ENCODE results near the gene ARHGAP27. TPM values are rescaled to one million over a fixed set of nuclear protein-coding genes. Genes with fewer than 3 reads are reported as not detected.

The ARHGAP27 gene
- total and polyA plus RNA-seq, 9 of the 15 experiments (the other 6 are each of a cell fraction or from before 2014, with no cell fraction given), result 0.04 to 4.6 (median 2.1) TPM

GRCh38 chr17:45345554-45346215 is 87.0 kb downstream of the ARHGAP27 start (continued):
- TF ChIP-seq E2F4 (CRISPR knock-in tag; IDR thresholded peaks at IDR 0.05; ENCODE audit: low read depth), result no peak
- TF ChIP-seq ZNF444 (CRISPR knock-in tag; IDR thresholded peaks at IDR 0.05), result peak; percentile 78; the same call in 1 of the 2 replicates
- TF ChIP-seq SIX5 (IDR thresholded peaks at IDR 0.05; ENCODE audit: borderline replicate concordance in 1 of 2, insufficient read depth in 1 of 2, low read depth in 1 of 2, low read length in 2 of 2), result no peak
- peak; percentile 95 for TF ChIP-seq ZNF644 (tag; IDR thresholded peaks at IDR 0.05; ENCODE audit: low read depth)
- no peak for TF ChIP-seq MCM3 (IDR thresholded peaks at IDR 0.05)
- TF ChIP-seq, protein P1, sequence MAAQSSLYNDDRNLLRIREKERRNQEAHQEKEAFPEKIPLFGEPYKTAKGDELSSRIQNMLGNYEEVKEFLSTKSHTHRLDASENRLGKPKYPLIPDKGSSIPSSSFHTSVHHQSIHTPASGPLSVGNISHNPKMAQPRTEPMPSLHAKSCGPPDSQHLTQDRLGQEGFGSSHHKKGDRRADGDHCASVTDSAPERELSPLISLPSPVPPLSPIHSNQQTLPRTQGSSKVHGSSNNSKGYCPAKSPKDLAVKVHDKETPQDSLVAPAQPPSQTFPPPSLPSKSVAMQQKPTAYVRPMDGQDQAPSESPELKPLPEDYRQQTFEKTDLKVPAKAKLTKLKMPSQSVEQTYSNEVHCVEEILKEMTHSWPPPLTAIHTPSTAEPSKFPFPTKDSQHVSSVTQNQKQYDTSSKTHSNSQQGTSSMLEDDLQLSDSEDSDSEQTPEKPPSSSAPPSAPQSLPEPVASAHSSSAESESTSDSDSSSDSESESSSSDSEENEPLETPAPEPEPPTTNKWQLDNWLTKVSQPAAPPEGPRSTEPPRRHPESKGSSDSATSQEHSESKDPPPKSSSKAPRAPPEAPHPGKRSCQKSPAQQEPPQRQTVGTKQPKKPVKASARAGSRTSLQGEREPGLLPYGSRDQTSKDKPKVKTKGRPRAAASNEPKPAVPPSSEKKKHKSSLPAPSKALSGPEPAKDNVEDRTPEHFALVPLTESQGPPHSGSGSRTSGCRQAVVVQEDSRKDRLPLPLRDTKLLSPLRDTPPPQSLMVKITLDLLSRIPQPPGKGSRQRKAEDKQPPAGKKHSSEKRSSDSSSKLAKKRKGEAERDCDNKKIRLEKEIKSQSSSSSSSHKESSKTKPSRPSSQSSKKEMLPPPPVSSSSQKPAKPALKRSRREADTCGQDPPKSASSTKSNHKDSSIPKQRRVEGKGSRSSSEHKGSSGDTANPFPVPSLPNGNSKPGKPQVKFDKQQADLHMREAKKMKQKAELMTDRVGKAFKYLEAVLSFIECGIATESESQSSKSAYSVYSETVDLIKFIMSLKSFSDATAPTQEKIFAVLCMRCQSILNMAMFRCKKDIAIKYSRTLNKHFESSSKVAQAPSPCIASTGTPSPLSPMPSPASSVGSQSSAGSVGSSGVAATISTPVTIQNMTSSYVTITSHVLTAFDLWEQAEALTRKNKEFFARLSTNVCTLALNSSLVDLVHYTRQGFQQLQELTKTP (IDR thresholded peaks at IDR 0.05; ENCODE audit: low read depth in 1 of 2, partially characterized antibody in 2 of 2), result peak; percentile 75 to 92
- no peak for TF ChIP-seq ZNF282 (CRISPR knock-in tag; IDR thresholded peaks at IDR 0.05)
- TF ChIP-seq CXXC5 (CRISPR knock-in tag; IDR thresholded peaks at IDR 0.05), result peak; percentile 98
- TF ChIP-seq, protein P2, sequence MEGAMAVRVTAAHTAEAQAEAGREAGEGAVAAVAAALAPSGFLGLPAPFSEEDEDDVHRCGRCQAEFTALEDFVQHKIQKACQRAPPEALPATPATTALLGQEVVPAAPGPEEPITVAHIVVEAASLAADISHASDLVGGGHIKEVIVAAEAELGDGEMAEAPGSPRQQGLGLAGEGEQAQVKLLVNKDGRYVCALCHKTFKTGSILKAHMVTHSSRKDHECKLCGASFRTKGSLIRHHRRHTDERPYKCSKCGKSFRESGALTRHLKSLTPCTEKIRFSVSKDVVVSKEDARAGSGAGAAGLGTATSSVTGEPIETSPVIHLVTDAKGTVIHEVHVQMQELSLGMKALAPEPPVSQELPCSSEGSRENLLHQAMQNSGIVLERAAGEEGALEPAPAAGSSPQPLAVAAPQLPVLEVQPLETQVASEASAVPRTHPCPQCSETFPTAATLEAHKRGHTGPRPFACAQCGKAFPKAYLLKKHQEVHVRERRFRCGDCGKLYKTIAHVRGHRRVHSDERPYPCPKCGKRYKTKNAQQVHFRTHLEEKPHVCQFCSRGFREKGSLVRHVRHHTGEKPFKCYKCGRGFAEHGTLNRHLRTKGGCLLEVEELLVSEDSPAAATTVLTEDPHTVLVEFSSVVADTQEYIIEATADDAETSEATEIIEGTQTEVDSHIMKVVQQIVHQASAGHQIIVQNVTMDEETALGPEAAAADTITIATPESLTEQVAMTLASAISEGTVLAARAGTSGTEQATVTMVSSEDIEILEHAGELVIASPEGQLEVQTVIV (CRISPR knock-in tag; IDR thresholded peaks at IDR 0.05; ENCODE audit: borderline replicate concordance), result no peak
- no peak for TF ChIP-seq FOXO4 (CRISPR knock-in tag; IDR thresholded peaks at IDR 0.05)
- TF ChIP-seq ZNF354B (CRISPR knock-in tag; IDR thresholded peaks at IDR 0.05), result peak; percentile 13; the same call in 1 of the 2 replicates
- 0 out of 2 replicates have a peak, but pooled peaks have one; percentile 26 for TF ChIP-seq SP1 (CRISPR knock-in tag; IDR thresholded peaks at IDR 0.05)
- TF ChIP-seq CC2D1A (IDR thresholded peaks at IDR 0.05), result peak; percentile 85; the same call in 1 of the 2 replicates
- peak; percentile 98 for TF ChIP-seq MTA2 (IDR thresholded peaks at IDR 0.05; ENCODE audit: low read depth)
- TF ChIP-seq NBN (IDR thresholded peaks at IDR 0.05; ENCODE audit: low read depth), result peak; percentile 95
- TF ChIP-seq CEBPB (tag; IDR thresholded peaks at IDR 0.05), result peak; percentile 99
- TF ChIP-seq CCNT2 (IDR thresholded peaks at IDR 0.05; ENCODE audit: borderline replicate concordance, extremely low read depth, insufficient read length, low read depth, low read length), result peak; percentile 98
- no peak for TF ChIP-seq NFE2L1 (tag; IDR thresholded peaks at IDR 0.05; ENCODE audit: borderline replicate concordance, low read depth)
- no peak for TF ChIP-seq ZNF77 (CRISPR knock-in tag; IDR thresholded peaks at IDR 0.05)
